Activated CD4-positive, alpha-beta T cell treated with anti-CD3 and anti-CD28 coated beads, Interleukin-2, amount 50 U/mL, for 24 hours (primary cell): ENCODE measurements around the gene IVD.

Experiments
- DNase-seq, 2 donors: peaks; one replicate each; pipeline ENCODE4 v3.0.0-alpha.2; 2020; ENCODE audit warnings: low read depth in 1 of 2, low spot score in 1 of 2

The IVD gene

GRCh38 chr15:40413036-40413435 is 7.4 kb downstream of the IVD start:
- DNase-seq, result no peak

- no peak for DNase-seq
Observed at GRCh38 chr15:40414816-40415215, 9.2 kb downstream of the IVD start.

GRCh38 chr15:40415226-40415625 is 9.6 kb downstream of the IVD start:
- DNase-seq, result no peak

GRCh38 chr15:40416056-40416455 is 10.5 kb downstream of the IVD start:
- no peak for DNase-seq

- DNase-seq, result no peak
Observed at GRCh38 chr15:40418126-40418525, 12.5 kb downstream of the IVD start.

GRCh38 chr15:40420071-40420713 is 14.6 kb downstream of the IVD start:
- DNase-seq, result no peak

GRCh38 chr15:40420793-40421192 is 15.2 kb downstream of the IVD start:
- DNase-seq, result no peak

- peak; percentile 69 to 76 for DNase-seq
Observed at GRCh38 chr15:40421246-40422157, 15.9 kb downstream of the IVD start.

GRCh38 chr15:40424483-40425115 is 19.0 kb downstream of the IVD start:
- DNase-seq, result no peak

- no peak for DNase-seq
Observed at GRCh38 chr15:40425681-40426080, 20.1 kb downstream of the IVD start.

- DNase-seq, result no peak
Observed at GRCh38 chr15:40427188-40427587, 21.6 kb downstream of the IVD start.

- DNase-seq, result no peak
Observed at GRCh38 chr15:40428185-40428584, 22.6 kb downstream of the IVD start.

- no peak for DNase-seq
Observed at GRCh38 chr15:40429068-40429710, 23.6 kb downstream of the IVD start.

- no peak for DNase-seq
Observed at GRCh38 chr15:40430271-40430805, 24.7 kb downstream of the IVD start.

GRCh38 chr15:40435023-40435709 is 29.6 kb downstream of the IVD start:
- DNase-seq, result no peak

GRCh38 chr15:40435710-40436089 is 30.1 kb downstream of the IVD start:
- no peak for DNase-seq

- no peak for DNase-seq
Observed at GRCh38 chr15:40436116-40436891, 30.7 kb downstream of the IVD start.

- no peak for DNase-seq
Observed at GRCh38 chr15:40436892-40437751, 31.5 kb downstream of the IVD start.
